GM19328 (cell line): ENCODE measurements around the gene TNS1.
"Not testable (repeated sequence)": the region's sequence is repeated elsewhere in the genome, so short reads cannot be mapped to it uniquely, and the experiment has no call there.

Experiments used
- ATAC-seq: cut with Tn5 transposase; IDR thresholded peaks from one replicate; pipeline ENCODE4 v1.9.1; 2021; ENCODE audit warnings: mild to moderate bottlenecking, moderate library complexity; ENCODE audit not compliant: unreplicated experiment

TNS1 gene

DNA sequence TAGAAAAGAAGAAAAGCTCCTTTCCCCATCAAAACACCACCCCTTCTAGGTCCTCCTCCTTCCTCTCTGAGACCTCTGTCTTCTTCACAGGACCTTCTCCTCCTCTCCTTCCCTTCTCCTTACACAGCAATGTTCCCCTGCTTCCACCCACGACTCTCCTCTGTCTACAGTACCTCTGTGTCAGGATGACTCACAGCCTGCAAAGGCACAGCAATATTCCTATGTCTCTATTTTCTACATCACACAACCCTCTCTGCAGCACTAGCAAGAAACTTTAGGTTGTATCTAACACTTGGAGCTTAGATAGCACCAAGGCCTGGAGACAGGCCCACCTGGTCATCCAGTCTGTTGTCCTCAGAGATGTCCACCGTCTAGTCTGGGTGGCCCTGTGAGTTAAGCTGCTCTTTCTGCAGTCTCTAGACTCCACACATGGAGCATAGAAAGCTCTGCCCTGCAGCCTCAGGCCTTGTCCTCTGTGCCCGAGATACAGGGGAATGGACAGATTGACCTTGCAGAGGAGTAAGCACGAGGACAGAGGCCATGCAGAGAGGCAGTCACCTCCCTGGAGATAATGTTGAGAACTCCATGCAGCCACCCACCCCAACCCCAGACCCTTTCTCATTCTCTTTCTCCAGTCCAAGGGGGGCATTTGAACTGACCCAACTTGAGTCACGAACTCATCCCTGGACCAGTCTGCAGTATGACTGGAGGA lies 212.0 kb downstream of the TNS1 start:
- no peak for ATAC-seq

GRCh38 chr2:217790195-217790594 lies 212.6 kb downstream of the TNS1 start:
- no peak for ATAC-seq

- ATAC-seq = no peak
Measured at GRCh38 chr2:217789736-217790181, 213.0 kb downstream of the TNS1 start.

- no peak for ATAC-seq
Measured at GRCh38 chr2:217789003-217789735, 213.6 kb downstream of the TNS1 start.

- no peak for ATAC-seq
Measured at GRCh38 chr2:217788669-217789002, 214.2 kb downstream of the TNS1 start.

GRCh38 chr2:217787160-217787877 lies 215.5 kb downstream of the TNS1 start:
- no peak for ATAC-seq

DNA sequence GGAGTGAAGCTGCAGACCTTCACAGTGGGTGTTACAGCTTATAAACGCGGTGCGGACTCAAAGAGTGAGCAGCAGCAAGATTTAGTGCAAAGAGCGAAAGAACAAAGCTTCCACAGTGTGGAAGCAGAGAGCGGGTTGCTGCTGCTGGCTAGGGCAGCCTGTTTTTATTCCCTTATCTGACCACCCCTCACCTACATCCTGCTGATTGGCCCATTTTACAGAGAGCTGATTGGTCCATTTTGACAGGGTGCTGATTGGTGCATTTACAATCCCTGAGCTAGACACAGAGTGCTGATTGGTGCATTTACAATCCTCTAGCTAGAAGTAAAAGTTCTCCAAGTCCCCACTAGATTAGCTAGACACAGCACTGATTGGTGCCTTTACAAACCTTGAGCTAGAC lies 216.2 kb downstream of the TNS1 start:
- not testable (repeated sequence) for ATAC-seq

- ATAC-seq = no peak
Measured at GRCh38 chr2:217785544-217786045, 217.2 kb downstream of the TNS1 start.

DNA sequence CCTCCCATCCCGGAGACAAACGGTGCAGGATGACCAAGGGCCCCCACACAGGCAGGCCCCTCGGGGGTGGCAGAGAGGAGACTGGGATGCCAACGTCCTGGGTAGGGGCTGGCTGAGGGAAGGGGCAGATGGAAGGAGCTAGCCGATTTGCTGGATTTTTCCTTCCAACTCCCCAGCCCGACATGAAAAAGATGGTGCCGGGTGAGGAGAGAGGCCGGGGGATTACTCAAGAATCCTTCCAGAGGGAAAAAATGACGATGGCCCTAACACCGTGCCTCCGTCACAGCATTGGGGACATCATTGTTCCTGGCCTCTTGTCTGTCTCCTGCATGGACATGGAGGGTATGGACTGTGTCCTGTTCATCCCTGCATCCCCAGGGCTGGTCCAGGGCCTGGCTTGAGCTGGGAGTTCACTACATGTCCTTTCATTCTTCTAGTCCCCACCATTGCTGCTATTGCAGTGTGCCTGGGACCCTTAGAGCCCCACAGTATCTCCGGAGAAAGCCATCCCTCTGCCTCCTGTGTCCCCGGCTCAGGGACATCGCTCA lies 217.7 kb downstream of the TNS1 start:
- no peak for ATAC-seq

DNA sequence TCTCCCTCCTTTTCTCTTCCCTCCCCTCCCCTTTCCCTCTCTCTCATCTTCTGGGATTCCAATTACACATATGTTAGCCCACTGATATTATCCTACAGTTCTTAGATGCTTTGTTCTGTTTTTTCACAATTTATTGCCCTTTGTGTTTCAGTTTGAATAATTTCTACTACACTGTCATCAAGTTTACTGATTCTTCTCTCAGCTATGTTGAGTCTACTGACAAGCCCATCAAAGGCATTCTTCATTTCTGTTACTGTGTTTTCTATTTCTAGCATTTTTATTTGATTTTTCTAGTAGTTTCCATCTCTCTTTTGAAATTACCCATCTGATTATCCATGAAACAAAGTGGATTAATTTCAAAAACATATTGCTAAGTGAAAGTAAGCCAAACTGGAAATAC lies 219.6 kb downstream of the TNS1 start:
- ATAC-seq = no peak

DNA sequence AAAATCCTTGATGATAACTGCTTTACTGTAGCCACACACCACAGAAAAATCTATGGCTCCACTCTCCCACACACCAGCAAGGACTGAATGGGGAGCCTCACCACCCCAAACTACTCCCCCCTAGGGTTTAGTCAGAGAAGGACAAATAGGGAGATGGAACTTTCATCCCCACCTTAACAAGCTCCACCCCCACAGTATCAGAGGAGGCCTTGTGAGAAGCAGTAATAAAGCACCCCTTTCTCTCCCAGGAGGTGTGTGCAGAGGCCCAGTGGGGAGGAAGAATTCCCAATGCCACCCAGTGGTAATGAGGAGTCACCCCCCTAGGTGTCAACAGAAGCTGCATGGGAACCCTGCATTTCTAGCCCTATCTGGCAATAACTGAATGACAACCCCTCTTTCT lies 224.9 kb downstream of the TNS1 start:
- no peak for ATAC-seq

- no peak for ATAC-seq
Measured at GRCh38 chr2:217776631-217777030, 226.2 kb downstream of the TNS1 start.

GRCh38 chr2:217775920-217776503 lies 226.8 kb downstream of the TNS1 start:
- ATAC-seq = no peak

- no peak for ATAC-seq
Measured at GRCh38 chr2:217774232-217774631, 228.6 kb downstream of the TNS1 start.

DNA sequence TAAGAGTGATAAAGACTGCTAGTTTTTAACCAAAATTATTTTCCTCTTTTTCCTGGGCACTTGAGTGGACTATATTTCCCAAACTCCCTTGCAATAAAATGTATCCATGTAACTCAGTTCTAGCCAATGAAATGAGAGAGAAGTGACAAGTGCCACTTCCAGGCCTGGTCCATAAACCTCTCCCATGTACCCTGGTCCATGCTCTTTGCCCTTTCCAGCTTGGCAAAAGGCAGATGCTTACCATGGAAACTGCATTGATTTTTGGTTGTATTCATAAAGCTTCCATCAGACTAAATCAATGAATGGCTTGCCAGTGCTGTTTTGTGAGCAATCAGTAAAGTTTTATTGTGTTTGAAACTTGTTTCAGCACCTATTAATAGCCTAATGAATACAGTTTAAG lies 229.3 kb downstream of the TNS1 start:
- ATAC-seq = no peak

- no peak for ATAC-seq
Measured at GRCh38 chr2:217766356-217766755, 236.4 kb downstream of the TNS1 start.

DNA sequence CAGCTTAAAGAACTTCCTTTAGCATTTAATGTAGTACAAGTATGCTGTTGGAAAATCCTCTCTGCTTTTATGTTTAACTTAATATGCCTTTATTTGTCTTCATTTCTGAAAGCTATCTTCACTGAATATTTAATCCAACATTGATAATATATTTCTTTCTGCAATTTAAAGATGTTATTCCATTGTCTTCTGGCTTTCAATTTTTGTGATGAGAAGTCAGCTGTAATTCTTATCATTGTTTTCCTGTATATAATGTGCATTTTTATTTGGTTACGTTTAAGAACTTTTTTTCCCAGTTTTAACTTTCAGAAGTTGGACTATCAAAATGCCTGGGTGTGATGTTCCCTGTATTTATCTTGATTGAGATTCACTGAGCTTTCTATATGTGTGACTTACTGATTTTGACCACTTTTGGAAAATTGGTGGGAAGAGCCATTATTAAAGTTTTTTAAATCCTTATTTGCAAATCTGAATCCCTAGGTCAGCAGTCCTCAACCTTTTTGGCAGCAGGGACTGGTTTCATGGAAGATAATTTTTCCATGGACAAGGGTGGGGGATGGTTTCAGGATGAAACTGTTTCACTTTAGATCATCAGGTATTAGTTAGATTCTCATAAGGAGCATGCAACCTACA lies 241.0 kb downstream of the TNS1 start:
- ATAC-seq = no peak

DNA sequence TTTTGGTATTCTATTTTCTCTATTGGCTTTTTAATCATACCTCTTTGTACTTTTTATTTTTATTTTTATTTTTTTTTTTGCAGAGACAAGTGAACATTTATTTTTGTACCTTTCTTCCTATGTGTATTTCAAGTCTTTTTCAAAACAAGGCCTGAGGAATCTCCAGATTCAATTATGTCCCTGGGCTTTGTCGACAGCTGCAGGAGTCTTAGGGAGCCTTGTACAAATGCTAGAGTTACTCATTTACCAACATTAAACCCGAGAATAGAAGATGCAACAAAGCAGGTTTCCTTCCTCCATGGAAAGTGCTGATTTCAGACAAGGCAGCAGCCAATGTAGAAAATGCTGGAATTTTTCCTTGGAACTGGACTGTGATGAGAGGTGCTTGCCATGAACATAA lies 242.8 kb downstream of the TNS1 start:
- ATAC-seq = no peak

DNA sequence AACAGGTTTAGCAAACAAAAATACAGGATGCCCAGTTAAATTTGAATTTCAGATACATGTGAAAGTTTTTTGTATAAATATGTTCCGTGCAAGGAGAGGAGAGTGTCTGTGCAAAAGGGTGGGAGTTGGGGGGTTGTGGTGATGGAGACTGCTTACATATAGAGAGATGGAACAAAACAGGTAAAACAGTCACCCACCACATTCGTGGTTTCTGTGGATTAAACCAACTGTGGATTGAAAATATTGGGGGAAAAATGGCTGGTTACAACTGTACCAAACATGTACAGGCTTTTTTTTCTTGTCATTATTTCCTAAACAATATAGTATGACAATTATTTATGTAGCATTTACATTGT lies 245.7 kb downstream of the TNS1 start:
- ATAC-seq = no peak

DNA sequence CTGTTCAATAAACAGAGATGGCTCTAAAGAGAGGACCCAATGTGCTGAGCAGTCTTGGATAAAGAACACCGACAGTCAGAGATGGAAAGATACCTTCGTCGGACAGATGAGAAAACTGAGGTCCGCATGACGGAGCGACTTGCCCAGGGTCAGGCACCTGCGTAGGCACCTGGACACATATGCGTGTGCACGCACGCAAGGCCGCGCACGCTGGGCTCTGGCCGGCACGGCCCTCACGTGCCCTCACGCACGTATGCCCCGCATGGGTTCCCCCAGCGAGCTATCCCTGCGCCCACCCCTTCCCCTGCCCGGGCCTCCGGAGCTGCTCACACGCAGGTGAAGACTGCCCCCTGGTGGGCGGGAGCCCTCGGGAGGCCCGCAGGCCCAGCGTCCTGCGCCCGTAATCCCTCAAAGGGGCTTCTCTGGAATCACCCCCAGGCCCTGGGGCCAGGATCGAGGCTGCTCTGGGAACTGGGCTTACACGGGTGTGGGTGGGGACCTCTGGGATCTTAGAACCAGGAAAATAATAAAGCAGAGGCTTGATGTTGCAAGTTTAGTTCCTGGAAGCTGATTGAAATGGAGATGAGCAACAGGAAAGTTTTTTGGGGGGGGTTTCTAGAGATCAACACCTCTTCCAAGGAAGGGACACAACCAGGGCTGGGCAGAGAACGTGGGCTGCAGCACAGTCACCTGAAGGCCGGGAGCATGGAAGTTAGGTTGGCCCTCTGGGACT lies 246.3 kb downstream of the TNS1 start:
- ATAC-seq = no peak
